Keratinocyte (primary cell): Measurements from ENCODE around the gene RNPS1.

Experiments used
- CTCF ChIP-seq, 3 experiments: IDR thresholded peaks in 1 of 3; conservative IDR thresholded peaks in 1 of 3; optimal IDR thresholded peaks in 1 of 3; 2 replicates in 2 of 3; 3 replicates in 1 of 3; pipeline versions ENCODE3 to v1.5.1; 2011; ENCODE audit warnings: low read length in 3 of 3, mild to moderate bottlenecking in 3 of 3, moderate library complexity in 2 of 3, control low read depth in 1 of 3, inconsistent platforms in 1 of 3; ENCODE audit not compliant: insufficient read depth in 2 of 3; ENCODE audit errors: extremely low read depth in 1 of 3
- EZH2 ChIP-seq: IDR thresholded peaks from one replicate; pipeline ENCODE4 v1.6.1; 2012; ENCODE audit warnings: inconsistent platforms, mild to moderate bottlenecking, low read length, moderate library complexity

- TF ChIP-seq EZH2 (no peak), CTCF (optimal IDR thresholded peaks at IDR 0.05 in 1 of 3, IDR thresholded peaks at IDR 0.05 in 1 of 3, conservative IDR thresholded peaks at IDR 0.05 in 1 of 3; ENCODE audit: extremely low read depth in 1 of 3, insufficient read depth in 2 of 3, low read length in 3 of 3) (no peak)
Measured at GRCh38 chr16:2214719-2214968, 53.3 kb downstream of the RNPS1 start, which contains the start of gene PGP.
